Measurements from ENCODE around the gene SOX15.

SOX15 gene

DNA sequence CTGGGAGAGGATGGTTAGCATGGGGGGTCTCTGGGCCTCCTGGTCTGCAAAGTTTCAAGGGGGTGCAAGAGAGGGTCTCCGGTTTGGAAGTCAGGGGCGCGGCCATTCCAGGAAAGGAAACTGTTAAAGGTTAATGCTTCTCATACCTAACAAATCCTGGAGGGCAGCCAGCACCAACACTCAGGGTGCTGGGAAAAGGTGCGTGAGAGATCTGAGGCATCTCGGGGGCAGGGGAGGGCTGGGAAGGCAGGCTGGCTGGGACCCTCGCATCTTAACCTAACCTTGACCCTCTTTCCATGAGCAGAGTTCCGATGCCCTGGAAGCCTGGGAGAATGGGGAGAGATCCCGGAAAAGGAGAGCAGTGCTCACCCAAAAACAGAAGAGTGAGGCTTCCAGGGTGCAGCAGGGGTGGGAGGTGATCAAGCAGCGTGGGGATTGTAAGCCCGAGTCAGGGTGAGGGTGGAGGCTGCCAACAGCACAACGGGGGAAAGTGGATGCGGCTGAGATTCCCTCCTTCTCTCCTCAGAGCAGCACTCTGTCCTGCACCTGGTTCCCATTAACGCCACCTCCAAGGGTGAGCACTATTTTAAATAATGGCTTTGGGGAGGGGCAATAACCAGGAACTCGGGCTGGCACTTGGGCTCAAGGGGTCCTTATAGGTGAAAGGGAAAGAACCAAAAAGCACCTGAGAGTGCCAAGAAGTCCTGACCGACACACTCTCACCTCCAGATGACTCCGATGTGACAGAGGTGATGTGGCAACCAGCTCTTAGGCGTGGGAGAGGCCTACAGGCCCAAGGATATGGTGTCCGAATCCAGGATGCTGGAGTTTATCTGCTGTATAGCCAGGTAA, 30.3 kb downstream of the SOX15 start:
- no peaks in the 10 kb centered on the region for H3K27me3 ChIP-seq (ENCODE audit: insufficient read depth, low read length, poor library complexity, severe bottlenecking)
- H3K4me1 ChIP-seq (ENCODE audit: insufficient read depth, low read length, poor library complexity, severe bottlenecking), result peaks cover 12% of the 10 kb centered on the region
- H3F3A ChIP-seq (ENCODE audit: low read depth), result 0 out of 2 replicates have a peak, but pooled peaks cover 4% of the 10 kb centered on the region
- no peak for TF ChIP-seq EZH2phosphoT487 (IDR thresholded peaks at IDR 0.05; ENCODE audit: borderline replicate concordance)
- TF ChIP-seq, protein P1, sequence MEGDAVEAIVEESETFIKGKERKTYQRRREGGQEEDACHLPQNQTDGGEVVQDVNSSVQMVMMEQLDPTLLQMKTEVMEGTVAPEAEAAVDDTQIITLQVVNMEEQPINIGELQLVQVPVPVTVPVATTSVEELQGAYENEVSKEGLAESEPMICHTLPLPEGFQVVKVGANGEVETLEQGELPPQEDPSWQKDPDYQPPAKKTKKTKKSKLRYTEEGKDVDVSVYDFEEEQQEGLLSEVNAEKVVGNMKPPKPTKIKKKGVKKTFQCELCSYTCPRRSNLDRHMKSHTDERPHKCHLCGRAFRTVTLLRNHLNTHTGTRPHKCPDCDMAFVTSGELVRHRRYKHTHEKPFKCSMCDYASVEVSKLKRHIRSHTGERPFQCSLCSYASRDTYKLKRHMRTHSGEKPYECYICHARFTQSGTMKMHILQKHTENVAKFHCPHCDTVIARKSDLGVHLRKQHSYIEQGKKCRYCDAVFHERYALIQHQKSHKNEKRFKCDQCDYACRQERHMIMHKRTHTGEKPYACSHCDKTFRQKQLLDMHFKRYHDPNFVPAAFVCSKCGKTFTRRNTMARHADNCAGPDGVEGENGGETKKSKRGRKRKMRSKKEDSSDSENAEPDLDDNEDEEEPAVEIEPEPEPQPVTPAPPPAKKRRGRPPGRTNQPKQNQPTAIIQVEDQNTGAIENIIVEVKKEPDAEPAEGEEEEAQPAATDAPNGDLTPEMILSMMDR (conservative IDR thresholded peaks at IDR 0.05; ENCODE audit: low read length), result no peak
- H4K20me1 ChIP-seq (ENCODE audit: insufficient read depth, low read length, poor library complexity, severe bottlenecking), result peaks cover 10% of the 10 kb centered on the region
- H3K9ac ChIP-seq (ENCODE audit: low read depth, low read length, poor library complexity, severe bottlenecking), result peak overlapping the region; percentile 55
- no peaks in the 10 kb centered on the region for H3K9me3 ChIP-seq (ENCODE audit: insufficient read depth, low read depth, low read length)
- no peak overlapping the region for H3K4me3 ChIP-seq (ENCODE audit: low read length, poor library complexity, severe bottlenecking)
- H3K79me2 ChIP-seq (ENCODE audit: insufficient read depth, low read length), result peaks cover 28% of the 10 kb centered on the region
- H2AFZ ChIP-seq (ENCODE audit: low read length), result no peak overlapping the region
- no peaks in the 10 kb centered on the region for H3K9me2 ChIP-seq (replicated peaks; ENCODE audit: low read depth, low read length)
- peaks cover 2% of the 10 kb centered on the region; the same call in 1 of the 2 replicates for H3K36me3 ChIP-seq (ENCODE audit: insufficient read depth, low read length)
- no peak overlapping the region for H3K4me2 ChIP-seq (ENCODE audit: low read depth, low read length, poor library complexity, severe bottlenecking)

DNA sequence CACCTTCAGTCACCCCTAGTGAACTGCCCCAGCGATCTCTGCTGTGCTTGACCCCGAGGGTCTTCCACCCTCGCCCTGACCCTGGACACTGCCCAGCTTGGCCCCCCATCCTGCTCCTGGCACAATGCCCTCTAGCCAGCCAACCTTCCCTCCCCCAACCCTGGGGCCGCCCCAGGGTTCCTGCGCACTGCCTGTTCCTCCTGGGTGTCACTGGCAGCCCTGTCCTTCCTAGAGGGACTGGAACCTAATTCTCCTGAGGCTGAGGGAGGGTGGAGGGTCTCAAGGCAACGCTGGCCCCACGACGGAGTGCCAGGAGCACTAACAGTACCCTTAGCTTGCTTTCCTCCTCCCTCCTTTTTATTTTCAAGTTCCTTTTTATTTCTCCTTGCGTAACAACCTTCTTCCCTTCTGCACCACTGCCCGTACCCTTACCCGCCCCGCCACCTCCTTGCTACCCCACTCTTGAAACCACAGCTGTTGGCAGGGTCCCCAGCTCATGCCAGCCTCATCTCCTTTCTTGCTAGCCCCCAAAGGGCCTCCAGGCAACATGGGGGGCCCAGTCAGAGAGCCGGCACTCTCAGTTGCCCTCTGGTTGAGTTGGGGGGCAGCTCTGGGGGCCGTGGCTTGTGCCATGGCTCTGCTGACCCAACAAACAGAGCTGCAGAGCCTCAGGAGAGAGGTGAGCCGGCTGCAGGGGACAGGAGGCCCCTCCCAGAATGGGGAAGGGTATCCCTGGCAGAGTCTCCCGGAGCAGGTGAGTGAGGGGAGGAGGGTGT, 31.2 kb downstream of the SOX15 start, which contains the start of gene TNFSF13:
TNFSF13 (plus strand) TSS at position 207 of the 776 bp plus-strand sequence; CDS start at position 497, 290 bp downstream.
- H3K9me2 ChIP-seq (replicated peaks; ENCODE audit: low read depth, low read length), result no peaks in the 10 kb centered on the region
- no peaks in the 10 kb centered on the region for H3K27me3 ChIP-seq (ENCODE audit: insufficient read depth, low read length, poor library complexity, severe bottlenecking)
- peaks cover 20% of the 10 kb centered on the region for H3K79me2 ChIP-seq (ENCODE audit: insufficient read depth, low read length)
- H3K36me3 ChIP-seq (ENCODE audit: insufficient read depth, low read length), result no peaks in the 10 kb centered on the region
- no peak within 1 kb of the TSS for H3K4me3 ChIP-seq (ENCODE audit: low read length, poor library complexity, severe bottlenecking)
- TF ChIP-seq EZH2phosphoT487 (IDR thresholded peaks at IDR 0.05; ENCODE audit: borderline replicate concordance), result no peak
- TF ChIP-seq, protein P1 (conservative IDR thresholded peaks at IDR 0.05; ENCODE audit: low read length), result no peak
- H3K4me2 ChIP-seq (ENCODE audit: low read depth, low read length, poor library complexity, severe bottlenecking), result no peak within 1 kb of the TSS
- no peaks in the 10 kb centered on the region for H3K9me3 ChIP-seq (ENCODE audit: insufficient read depth, low read depth, low read length)
- H3F3A ChIP-seq (ENCODE audit: low read depth), result 0 out of 2 replicates have a peak, but pooled peaks cover 4% of the 10 kb centered on the region
- no peak within 1 kb of the TSS for H2AFZ ChIP-seq (ENCODE audit: low read length)
- H3K9ac ChIP-seq (ENCODE audit: low read depth, low read length, poor library complexity, severe bottlenecking), result no peak within 1 kb of the TSS
- H3K4me1 ChIP-seq (ENCODE audit: insufficient read depth, low read length, poor library complexity, severe bottlenecking), result peaks cover 7% of the 10 kb centered on the region
- H4K20me1 ChIP-seq (ENCODE audit: insufficient read depth, low read length, poor library complexity, severe bottlenecking), result peaks cover 7% of the 10 kb centered on the region

DNA sequence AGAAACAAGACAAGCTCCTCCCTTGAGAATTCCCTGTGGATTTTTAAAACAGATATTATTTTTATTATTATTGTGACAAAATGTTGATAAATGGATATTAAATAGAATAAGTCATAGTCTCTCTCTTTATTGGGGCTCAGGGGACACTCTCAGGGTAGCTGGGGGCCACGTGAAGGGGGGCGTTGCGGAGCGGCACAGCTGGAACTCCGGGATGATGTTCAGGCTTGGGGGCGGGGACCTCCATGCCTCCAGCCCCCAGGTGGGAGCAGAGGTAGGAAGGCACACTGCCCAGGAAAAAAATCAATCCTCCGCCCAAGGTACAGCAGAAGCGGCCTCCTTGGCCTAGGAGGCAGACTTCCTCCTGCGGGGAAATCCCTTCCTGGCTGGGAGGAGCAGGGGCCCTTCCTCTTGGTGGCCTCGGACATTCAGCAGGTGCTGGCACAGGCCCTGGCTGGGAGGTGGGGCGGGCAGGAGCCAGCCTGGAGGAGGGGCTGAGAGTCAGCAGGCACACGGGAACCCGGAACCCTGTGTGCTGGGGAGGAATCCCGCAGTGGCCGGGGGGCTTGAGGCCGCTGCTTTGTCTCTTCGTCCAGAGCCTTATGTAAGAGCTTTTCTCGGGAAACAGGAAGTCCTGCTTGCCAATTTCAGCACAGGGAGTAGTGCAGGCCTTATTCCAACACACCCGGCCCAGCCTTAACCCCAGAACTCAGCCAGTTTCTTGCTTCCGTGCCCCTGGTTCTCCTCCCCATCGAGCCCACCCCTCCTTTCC, 31.9 kb downstream of the SOX15 start:
- H3K27me3 ChIP-seq (ENCODE audit: insufficient read depth, low read length, poor library complexity, severe bottlenecking), result no peaks in the 10 kb centered on the region
- H3K79me2 ChIP-seq (ENCODE audit: insufficient read depth, low read length), result peaks cover 12% of the 10 kb centered on the region
- no peaks in the 10 kb centered on the region for H3K9me2 ChIP-seq (replicated peaks; ENCODE audit: low read depth, low read length)
- H4K20me1 ChIP-seq (ENCODE audit: insufficient read depth, low read length, poor library complexity, severe bottlenecking), result peaks cover 7% of the 10 kb centered on the region
- H3K4me3 ChIP-seq (ENCODE audit: low read length, poor library complexity, severe bottlenecking), result no peak overlapping the region
- H3K36me3 ChIP-seq (ENCODE audit: insufficient read depth, low read length), result no peaks in the 10 kb centered on the region
- no peaks in the 10 kb centered on the region for H3K9me3 ChIP-seq (ENCODE audit: insufficient read depth, low read depth, low read length)
- TF ChIP-seq EZH2phosphoT487 (IDR thresholded peaks at IDR 0.05; ENCODE audit: borderline replicate concordance), result no peak
- TF ChIP-seq, protein P1 (conservative IDR thresholded peaks at IDR 0.05; ENCODE audit: low read length), result no peak
- H3K9ac ChIP-seq (ENCODE audit: low read depth, low read length, poor library complexity, severe bottlenecking), result no peak overlapping the region
- H3K4me2 ChIP-seq (ENCODE audit: low read depth, low read length, poor library complexity, severe bottlenecking), result no peak overlapping the region
- H3K4me1 ChIP-seq (ENCODE audit: insufficient read depth, low read length, poor library complexity, severe bottlenecking), result peaks cover 5% of the 10 kb centered on the region
- 0 out of 2 replicates have a peak, but pooled peaks cover 4% of the 10 kb centered on the region for H3F3A ChIP-seq (ENCODE audit: low read depth)
- H2AFZ ChIP-seq (ENCODE audit: low read length), result no peak overlapping the region
